Gastroesophageal sphincter (tissue), 4 donors: ENCODE results near the gene RAC2. TPM values are rescaled to one million over a fixed set of nuclear protein-coding genes. Genes with fewer than 3 reads are reported as not detected.

Experiments used
- ATAC-seq: fragments of 150-250 bp; one replicate; pipeline ENCODE4 v1.9.1; 2016; ENCODE audit warnings: mild to moderate bottlenecking, moderate library complexity
- H3K27ac ChIP-seq, 4 donors: fragments of 200-600 bp; sonication (generic) in 3 of 4; 1 replicate in 3 of 4; 2 replicates in 1 of 4; pipeline ENCODE4 v1.5.1; 2016 to 2019
- H3K27me3 ChIP-seq: fragments of 200-600 bp; sonication (generic); one replicate; pipeline ENCODE4 v1.5.1; 2019
- H3K36me3 ChIP-seq, 2 donors: fragments of 200-600 bp; sonication (generic); one replicate each; pipeline ENCODE4 v1.5.1; 2019; ENCODE audit warnings: control low read depth in 1 of 2
- H3K4me1 ChIP-seq, 3 donors: fragments of 200-600 bp; sonication (generic); 1 replicate in 2 of 3; 2 replicates in 1 of 3; pipeline ENCODE4 v1.5.1; 2016 to 2019; ENCODE audit warnings: control low read depth in 2 of 3
- H3K4me3 ChIP-seq, 2 donors: fragments of 200-600 bp; sonication (generic); one replicate each; pipeline ENCODE4 v1.5.1; 2019; ENCODE audit warnings: mild to moderate bottlenecking in 1 of 2, moderate library complexity in 1 of 2
- H3K9me3 ChIP-seq, 3 donors: fragments of 200-600 bp; sonication (generic); one replicate each; pipeline ENCODE4 v1.5.1; 2017 to 2019; ENCODE audit warnings: control low read depth in 2 of 3
- CTCF ChIP-seq, 4 experiments: fragments of 200-600 bp in 2 of 4; fragments of 450-650 bp in 2 of 4; sonication (generic) in 1 of 4; IDR thresholded peaks; one replicate each; pipeline ENCODE4 v1.5.1; 2017 to 2019; ENCODE audit warnings: antibody characterized with exemption in 4 of 4, mild to moderate bottlenecking in 2 of 4, moderate library complexity in 2 of 4
- EP300 ChIP-seq: sonication (generic); formaldehyde crosslinking; IDR thresholded peaks from one replicate; pipeline ENCODE4 v1.6.1; 2017; ENCODE audit warnings: antibody characterized with exemption, mild to moderate bottlenecking
- POLR2A ChIP-seq, 2 donors: fragments of 450-650 bp; IDR thresholded peaks; one replicate each; pipeline ENCODE4 v1.6.1; 2017; ENCODE audit warnings: antibody characterized with exemption in 2 of 2, mild to moderate bottlenecking in 2 of 2, moderate library complexity in 1 of 2
- POLR2AphosphoS5 ChIP-seq: sonication (generic); formaldehyde crosslinking; IDR thresholded peaks from one replicate; pipeline ENCODE4 v1.6.1; 2017; ENCODE audit warnings: antibody characterized with exemption
- WGBS, 2 donors: methylation state at CpG; one replicate each; pipeline ENCODE4 v1.1.5; 2018; ENCODE audit warnings: low coverage in 1 of 2; 5-methylcytosine and 5-hydroxymethylcytosine counted together
- total RNA-seq, 4 donors: library from RNA; depleted of rRNA; stranded (reverse); fragments of >200 nt; gene quantifications; one replicate each; pipeline ENCODE4 v1.1.0, GENCODE V29; 2016

RAC2 gene
- total RNA-seq, 4 donors from 2014 or later = 2.0 to 11.3 (median 6.4) TPM

GRCh38 chr22:37213218-37213855, 30.7 kb downstream of the RAC2 start:
- TF ChIP-seq POLR2AphosphoS5 (no peak), POLR2A (IDR thresholded peaks at IDR 0.05) (no peak), EP300 (no peak), CTCF (IDR thresholded peaks at IDR 0.05) (no peak)
- 83 to 92% methylated on average over 6 to 11 of the region's 18 CpGs for WGBS, 2 donors
- Histone ChIP-seq H3K36me3 (no peaks in the 10 kb centered on the region), H3K27ac (no peak overlapping the region), H3K9me3 (no peaks in the 10 kb centered on the region), H3K4me1 (peaks cover 0 to 4% (median 0%) of the 10 kb centered on the region in 3 donors), H3K4me3 (no peak overlapping the region), H3K27me3 (peaks cover 61% of the 10 kb centered on the region)
- no peak for ATAC-seq

GRCh38 chr22:37212174-37212906, 31.7 kb downstream of the RAC2 start, which contains the start of gene SSTR3:
SSTR3 (minus strand) TSS chr22:37212477; CDS start chr22:37207803, 4,674 bp downstream.
- peaks cover 0 to 4% (median 0%) of the 10 kb centered on the region in 3 donors for H3K4me1 ChIP-seq
- no peak within 1 kb of the TSS for H3K4me3 ChIP-seq
- no peak for ATAC-seq
- no peaks in the 10 kb centered on the region for H3K36me3 ChIP-seq
- H3K27me3 ChIP-seq = peaks cover 56% of the 10 kb centered on the region
- no peaks in the 10 kb centered on the region for H3K9me3 ChIP-seq
- no peak within 1 kb of the TSS for H3K27ac ChIP-seq
- TF ChIP-seq CTCF (IDR thresholded peaks at IDR 0.05) (no peak), POLR2AphosphoS5 (no peak), POLR2A (IDR thresholded peaks at IDR 0.05) (no peak), EP300 (no peak)
- 9 to 16% methylated on average over 12 to 14 of the region's 23 CpGs for WGBS, 2 donors

GRCh38 chr22:37211866-37212173, 32.2 kb downstream of the RAC2 start:
- no peaks in the 10 kb centered on the region for H3K9me3 ChIP-seq
- TF ChIP-seq POLR2A (IDR thresholded peaks at IDR 0.05) (no peak), POLR2AphosphoS5 (no peak), CTCF (IDR thresholded peaks at IDR 0.05) (no peak), EP300 (no peak)
- peaks cover 53% of the 10 kb centered on the region for H3K27me3 ChIP-seq
- WGBS, 2 donors = no CpG with 5 or more reads among the region's 6 CpGs
- no peaks in the 10 kb centered on the region for H3K36me3 ChIP-seq
- peaks cover 0 to 4% (median 0%) of the 10 kb centered on the region in 3 donors for H3K4me1 ChIP-seq
- ATAC-seq = no peak
- H3K4me3 ChIP-seq = no peak overlapping the region
- no peak overlapping the region for H3K27ac ChIP-seq

GRCh38 chr22:37211075-37211865, 32.8 kb downstream of the RAC2 start:
- H3K4me3 ChIP-seq = no peak overlapping the region
- H3K9me3 ChIP-seq = no peaks in the 10 kb centered on the region
- no CpG with 5 or more reads among the region's 24 CpGs for WGBS, 2 donors
- peaks cover 0 to 4% (median 0%) of the 10 kb centered on the region in 3 donors for H3K4me1 ChIP-seq
- H3K27ac ChIP-seq = no peak overlapping the region
- no peak for ATAC-seq
- no peaks in the 10 kb centered on the region for H3K36me3 ChIP-seq
- peaks cover 49% of the 10 kb centered on the region for H3K27me3 ChIP-seq
- no peak for TF ChIP-seq EP300

- Histone ChIP-seq H3K27ac (no peak overlapping the region), H3K36me3 (no peaks in the 10 kb centered on the region), H3K27me3 (peaks cover 48% of the 10 kb centered on the region), H3K9me3 (no peaks in the 10 kb centered on the region), H3K4me3 (no peak overlapping the region), H3K4me1 (peaks cover 0 to 4% (median 0%) of the 10 kb centered on the region in 3 donors)
- TF ChIP-seq POLR2AphosphoS5 (no peak), EP300 (no peak), CTCF (IDR thresholded peaks at IDR 0.05) (no peak), POLR2A (IDR thresholded peaks at IDR 0.05) (no peak)
- ATAC-seq = no peak
- 80% methylated on average over 6 of the region's 15 CpGs; no CpG with 5 or more reads in 1 of the 2 donors for WGBS, 2 donors
Observed at GRCh38 chr22:37210041-37210803, 33.8 kb downstream of the RAC2 start.
